Sigmoid colon (tissue), 7 donors: ENCODE measurements around the gene BANP. TPM values are rescaled to one million over a fixed set of nuclear protein-coding genes. Genes with fewer than 3 reads are reported as not detected.
A peak's percentile ranks its signal among the peaks of the same experiment; 100 is the strongest.

Experiments used
- DNase-seq: peaks from one replicate; pipeline ENCODE4 v3.0.0-alpha.2; 2019
- H3K27ac ChIP-seq, 4 donors: fragments of 200-600 bp; sonication (generic); one replicate each; pipeline ENCODE4 v1.5.1; 2016 to 2019; ENCODE audit warnings: mild to moderate bottlenecking in 1 of 4
- H3K27me3 ChIP-seq, 3 donors: fragments of 200-600 bp; sonication (generic); one replicate each; pipeline ENCODE4 v1.5.1; 2019; ENCODE audit warnings: mild to moderate bottlenecking in 1 of 3
- H3K36me3 ChIP-seq, 4 donors: fragments of 200-600 bp; sonication (generic); one replicate each; pipeline ENCODE4 v1.5.1; 2016 to 2019
- H3K4me1 ChIP-seq, 4 donors: fragments of 200-600 bp; sonication (generic); one replicate each; pipeline ENCODE4 v1.5.1; 2017 to 2019
- H3K4me3 ChIP-seq, 4 donors: fragments of 200-600 bp; sonication (generic); one replicate each; pipeline ENCODE4 v1.5.1; 2017 to 2019; ENCODE audit warnings: mild to moderate bottlenecking in 2 of 4, moderate library complexity in 1 of 4
- H3K9me3 ChIP-seq, 4 donors: fragments of 200-600 bp in 3 of 4; sonication (generic) in 3 of 4; one replicate each; pipeline versions ENCODE4 v1.5.1 to v1.6.1; 2013 to 2019
- CTCF ChIP-seq, 4 experiments: fragments of 450-650 bp in 3 of 4; fragments of 200-600 bp in 1 of 4; IDR thresholded peaks; one replicate each; pipeline ENCODE4 v1.5.1; 2016 to 2019; ENCODE audit warnings: antibody characterized with exemption in 4 of 4, mild to moderate bottlenecking in 3 of 4, moderate library complexity in 2 of 4
- EP300 ChIP-seq, 4 donors: sonication (generic); formaldehyde crosslinking; IDR thresholded peaks; one replicate each; pipeline ENCODE4 v1.6.1; 2017; ENCODE audit warnings: antibody characterized with exemption in 4 of 4
- POLR2A ChIP-seq, 2 donors: fragments of 450-650 bp; IDR thresholded peaks; one replicate each; pipeline ENCODE4 v1.6.1; 2016; ENCODE audit warnings: antibody characterized with exemption in 2 of 2, mild to moderate bottlenecking in 2 of 2, moderate library complexity in 2 of 2
- POLR2AphosphoS5 ChIP-seq, 4 donors: sonication (generic); formaldehyde crosslinking; IDR thresholded peaks; one replicate each; pipeline ENCODE4 v1.6.1; 2017; ENCODE audit warnings: antibody characterized with exemption in 4 of 4
- WGBS, 2 donors: extraction: QIAGEN DNeasy Blood & Tissue Kit; methylation state at CpG; one replicate each; pipeline ENCODE4 v1.1.7; 2013; 5-methylcytosine and 5-hydroxymethylcytosine counted together
- intact Hi-C: fragments of 100-400 bp; cut with DNase I; formaldehyde crosslinking; loops from one replicate; pipeline ENCODE4 v1.15.1; 2023
- polyA plus RNA-seq, 3 donors: library from polyadenylated mRNA; stranded (reverse); fragments of 200-250 nt; gene quantifications; one replicate each; pipeline ENCODE4 v1.2.3, GENCODE V29; 2013
- total RNA-seq, 4 donors: library from RNA; depleted of rRNA; stranded (reverse); fragments of >200 nt; gene quantifications; one replicate each; pipeline ENCODE4 v1.1.0, GENCODE V29; 2016
- donor health status: healthy with polysubstance abuse.
- donor health status: Bipolar disorder and iron deficiency.
- donor health status: healthy.

BANP gene
- total and polyA plus RNA-seq, 7 donors: 8.4 to 31.0 (median 17.4) TPM

- Histone ChIP-seq H3K9me3 (no peaks in the 10 kb centered on the region), H3K4me1 (peaks cover 0 to 10% (median 7%) of the 10 kb centered on the region in 4 donors), H3K27ac (no peak overlapping the region), H3K36me3 (peaks cover 0 to 19% (median 4%) of the 10 kb centered on the region in 4 donors), H3K27me3 (no peaks in the 10 kb centered on the region), H3K4me3 (no peak overlapping the region)
- intact Hi-C loops: no loop called here
- DNase-seq: peak; percentile 56
- TF ChIP-seq POLR2A (IDR thresholded peaks at IDR 0.05) (no peak), POLR2AphosphoS5 (IDR thresholded peaks at IDR 0.05) (no peak), CTCF (IDR thresholded peaks at IDR 0.05) (no peak)
- 22 to 73% methylated on average over 18 of the region's 18 CpGs for WGBS, 2 donors
Measured at GRCh38 chr16:88013091-88013609, 61.9 kb downstream of the BANP start.

GRCh38 chr16:88013766-88014251, 62.6 kb downstream of the BANP start:
- peak; percentile 49 for DNase-seq

GRCh38 chr16:88014252-88014781, 63.1 kb downstream of the BANP start:
- DNase-seq: no peak
- peak overlapping the region in 2 of 4 donors; percentile 9 to 26 for H3K27ac ChIP-seq
- intact Hi-C loops: no loop called here

More at GRCh38 chr16:88013766-88014251, 62.6 kb downstream of the BANP start:
- no peak for TF ChIP-seq CTCF (IDR thresholded peaks at IDR 0.05)
- no peak for TF ChIP-seq POLR2A (IDR thresholded peaks at IDR 0.05)
- no peak for TF ChIP-seq EP300 (IDR thresholded peaks at IDR 0.05)
- TF ChIP-seq POLR2AphosphoS5 (IDR thresholded peaks at IDR 0.05): no peak
- no peak overlapping the region for H3K4me3 ChIP-seq
- intact Hi-C loops: no loop called here
- H3K27me3 ChIP-seq: no peaks in the 10 kb centered on the region
- H3K36me3 ChIP-seq: peaks cover 0 to 23% (median 5%) of the 10 kb centered on the region in 4 donors
- peaks cover 0 to 10% (median 7%) of the 10 kb centered on the region in 4 donors for H3K4me1 ChIP-seq
- 17 to 65% methylated on average over 8 of the region's 8 CpGs for WGBS, 2 donors
- H3K27ac ChIP-seq: peak overlapping the region in 2 of 4 donors; percentile 9 to 26
- no peaks in the 10 kb centered on the region for H3K9me3 ChIP-seq

GRCh38 chr16:88014954-88015805, 63.9 kb downstream of the BANP start:
- H3K4me1 ChIP-seq: peaks cover 0 to 10% (median 7%) of the 10 kb centered on the region in 4 donors
- H3K4me3 ChIP-seq: no peak overlapping the region
- DNase-seq: peak; percentile 43
- TF ChIP-seq POLR2A (IDR thresholded peaks at IDR 0.05) (no peak), CTCF (IDR thresholded peaks at IDR 0.05) (no peak), POLR2AphosphoS5 (IDR thresholded peaks at IDR 0.05) (no peak), EP300 (IDR thresholded peaks at IDR 0.05) (no peak)
- no peaks in the 10 kb centered on the region for H3K27me3 ChIP-seq
- H3K27ac ChIP-seq: no peak overlapping the region
- intact Hi-C loops: no loop called here
- peaks cover 0 to 26% (median 5%) of the 10 kb centered on the region in 4 donors for H3K36me3 ChIP-seq
- WGBS, 2 donors: 88 to 92% methylated on average over 32 of the region's 32 CpGs
- no peaks in the 10 kb centered on the region for H3K9me3 ChIP-seq

More at GRCh38 chr16:88014252-88014781, 63.1 kb downstream of the BANP start:
- peaks cover 0 to 26% (median 5%) of the 10 kb centered on the region in 4 donors for H3K36me3 ChIP-seq
- WGBS, 2 donors: 51 to 69% methylated on average over 10 of the region's 10 CpGs
- no peaks in the 10 kb centered on the region for H3K9me3 ChIP-seq
- H3K27me3 ChIP-seq: no peaks in the 10 kb centered on the region
- TF ChIP-seq POLR2AphosphoS5 (IDR thresholded peaks at IDR 0.05) (no peak), CTCF (IDR thresholded peaks at IDR 0.05) (no peak), POLR2A (IDR thresholded peaks at IDR 0.05) (no peak), EP300 (IDR thresholded peaks at IDR 0.05) (no peak)
- H3K4me3 ChIP-seq: no peak overlapping the region
- peaks cover 0 to 10% (median 7%) of the 10 kb centered on the region in 4 donors for H3K4me1 ChIP-seq
